Measurements from ENCODE around the gene SPATA13.
"Not testable (repeated sequence)": the region's sequence is repeated elsewhere in the genome, so short reads cannot be mapped to it uniquely, and the experiment has no call there.

DNA sequence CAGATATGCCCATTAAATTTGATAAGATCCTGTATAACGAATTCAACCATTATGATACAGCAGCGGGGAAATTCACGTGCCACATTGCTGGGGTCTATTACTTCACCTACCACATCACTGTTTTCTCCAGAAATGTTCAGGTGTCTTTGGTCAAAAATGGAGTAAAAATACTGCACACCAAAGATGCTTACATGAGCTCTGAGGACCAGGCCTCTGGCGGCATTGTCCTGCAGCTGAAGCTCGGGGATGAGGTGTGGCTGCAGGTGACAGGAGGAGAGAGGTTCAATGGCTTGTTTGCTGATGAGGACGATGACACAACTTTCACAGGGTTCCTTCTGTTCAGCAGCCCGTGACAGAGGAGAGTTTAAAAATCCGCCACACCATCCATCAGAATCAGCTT lies 160.9 kb downstream of the SPATA13 start:
- TF ChIP-seq, protein P1, sequence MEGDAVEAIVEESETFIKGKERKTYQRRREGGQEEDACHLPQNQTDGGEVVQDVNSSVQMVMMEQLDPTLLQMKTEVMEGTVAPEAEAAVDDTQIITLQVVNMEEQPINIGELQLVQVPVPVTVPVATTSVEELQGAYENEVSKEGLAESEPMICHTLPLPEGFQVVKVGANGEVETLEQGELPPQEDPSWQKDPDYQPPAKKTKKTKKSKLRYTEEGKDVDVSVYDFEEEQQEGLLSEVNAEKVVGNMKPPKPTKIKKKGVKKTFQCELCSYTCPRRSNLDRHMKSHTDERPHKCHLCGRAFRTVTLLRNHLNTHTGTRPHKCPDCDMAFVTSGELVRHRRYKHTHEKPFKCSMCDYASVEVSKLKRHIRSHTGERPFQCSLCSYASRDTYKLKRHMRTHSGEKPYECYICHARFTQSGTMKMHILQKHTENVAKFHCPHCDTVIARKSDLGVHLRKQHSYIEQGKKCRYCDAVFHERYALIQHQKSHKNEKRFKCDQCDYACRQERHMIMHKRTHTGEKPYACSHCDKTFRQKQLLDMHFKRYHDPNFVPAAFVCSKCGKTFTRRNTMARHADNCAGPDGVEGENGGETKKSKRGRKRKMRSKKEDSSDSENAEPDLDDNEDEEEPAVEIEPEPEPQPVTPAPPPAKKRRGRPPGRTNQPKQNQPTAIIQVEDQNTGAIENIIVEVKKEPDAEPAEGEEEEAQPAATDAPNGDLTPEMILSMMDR (IDR thresholded peaks at IDR 0.05), result not testable (repeated sequence)
- TF ChIP-seq POLR2A (IDR thresholded peaks at IDR 0.05), result not testable (repeated sequence)

Data from adrenal gland (tissue), 5 donors.